Kidney epithelial cell (primary cell): Measurements from ENCODE around the gene HYI. TPM values are rescaled to one million over a fixed set of nuclear protein-coding genes. Genes with fewer than 3 reads are reported as not detected.
"Not testable (repeated sequence)": the region's sequence is repeated elsewhere in the genome, so short reads cannot be mapped to it uniquely, and the experiment has no call there.

Source experiments
- DNase-seq: peaks from one replicate; pipeline ENCODE4 v3.0.0-alpha.2; 2010; ENCODE audit warnings: low read depth
- H3K27me3 ChIP-seq: 2 replicates; pipeline ENCODE4 v1.6.0; 2011; ENCODE audit warnings: low read length; ENCODE audit not compliant: control insufficient read depth, insufficient read depth
- H3K36me3 ChIP-seq: 2 replicates; pipeline ENCODE4 v1.5.1; 2011; ENCODE audit warnings: low read length; ENCODE audit not compliant: control insufficient read depth, insufficient read depth
- H3K4me3 ChIP-seq: 2 replicates; pipeline ENCODE4 v1.5.1; 2011; ENCODE audit warnings: low read depth, mild to moderate bottlenecking, control low read depth, low read length
- CTCF ChIP-seq: IDR thresholded peaks from 2 replicates; pipeline ENCODE4 v1.5.1; 2011; ENCODE audit warnings: mild to moderate bottlenecking, moderate library complexity, low read length, control low read depth, inconsistent platforms; ENCODE audit not compliant: insufficient read depth, poor library complexity, severe bottlenecking
- total RNA-seq: library from RNA; depleted of rRNA; stranded (reverse); fragments of >200 nt; gene quantifications from 2 replicates; pipeline ENCODE4 v1.2.3, GENCODE V29; 2015

The HYI gene
- total RNA-seq, 1 donor from 2014 or later: 133 TPM

GRCh38 chr1:43477716-43478115 lies 24.0 kb upstream of the HYI start:
- no peak overlapping the region for H3K4me3 ChIP-seq
- no peaks in the 10 kb centered on the region for H3K36me3 ChIP-seq
- no peak for DNase-seq
- no peak for TF ChIP-seq CTCF
- H3K27me3 ChIP-seq: no peaks in the 10 kb centered on the region

- H3K36me3 ChIP-seq, H3K27me3 ChIP-seq, H3K4me3 ChIP-seq: not testable (repeated sequence)
- DNase-seq: peak; percentile 76
These were observed 22.1 kb upstream of the HYI start for GRCh38 chr1:43475611-43476401.

- TF ChIP-seq CTCF: no peak
- no peaks in the 10 kb centered on the region for H3K27me3 ChIP-seq
- no peak overlapping the region for H3K4me3 ChIP-seq
- DNase-seq: no peak
- no peaks in the 10 kb centered on the region for H3K36me3 ChIP-seq
These were observed 19.7 kb upstream of the HYI start for GRCh38 chr1:43473463-43473862.

GRCh38 chr1:43472463-43473151 lies 18.9 kb upstream of the HYI start:
- H3K27me3 ChIP-seq, H3K36me3 ChIP-seq, H3K4me3 ChIP-seq: not testable (repeated sequence)
- DNase-seq: peak; percentile 90

- Histone ChIP-seq H3K27me3 (no peaks in the 10 kb centered on the region), H3K4me3 (no peak overlapping the region), H3K36me3 (no peaks in the 10 kb centered on the region)
- no peak for TF ChIP-seq CTCF
- DNase-seq: no peak
These were observed 18.3 kb upstream of the HYI start for GRCh38 chr1:43472087-43472462.

- H3K27me3 ChIP-seq: no peaks in the 10 kb centered on the region
- H3K36me3 ChIP-seq: no peaks in the 10 kb centered on the region
- no peak for DNase-seq
- H3K4me3 ChIP-seq: no peak overlapping the region
- TF ChIP-seq CTCF: no peak
These were observed 16.2 kb upstream of the HYI start for GRCh38 chr1:43469932-43470331.

GRCh38 chr1:43468414-43468813 lies 14.7 kb upstream of the HYI start:
- TF ChIP-seq CTCF: no peak
- DNase-seq: no peak
- Histone ChIP-seq H3K4me3 (no peak overlapping the region), H3K36me3 (no peaks in the 10 kb centered on the region), H3K27me3 (no peaks in the 10 kb centered on the region)
